ENCODE measurements around the gene SFT2D1. TPM values are rescaled to one million over a fixed set of nuclear protein-coding genes. Genes with fewer than 3 reads are reported as not detected.

Gene SFT2D1
- total RNA-seq, 1 donor from 2014 or later: 23.3 TPM

DNA sequence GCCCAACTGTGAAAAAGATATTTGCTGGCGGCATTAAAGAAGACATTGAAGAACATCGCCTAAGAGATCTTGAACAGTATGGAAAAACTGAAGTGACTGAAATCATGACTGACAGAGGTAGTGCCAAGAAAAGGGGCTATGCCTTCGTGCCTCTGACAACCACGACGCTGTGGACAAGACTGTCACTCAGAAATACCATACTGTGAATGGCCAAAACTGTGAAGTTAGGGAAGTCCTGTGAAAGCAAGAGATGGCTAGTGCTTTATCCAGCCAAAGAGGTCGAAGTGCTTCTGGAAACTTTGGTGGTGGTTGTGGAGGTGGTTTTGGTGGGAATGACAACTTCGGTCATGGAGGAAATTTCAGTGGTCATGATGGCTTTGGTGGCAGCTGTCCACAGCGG lies 7.5 kb downstream of the SFT2D1 start:
- Histone ChIP-seq H3K9me3 (no peaks in the 10 kb centered on the region), H3K27me3 (no peaks in the 10 kb centered on the region), H3K27ac (no peak overlapping the region), H3K36me3 (peaks cover 0 to 6% of the 10 kb centered on the region in 2 donors), H3K4me1 (peaks cover 34% of the 10 kb centered on the region), H3K4me3 (no peak overlapping the region)
- DNase-seq (ENCODE audit: extremely low spot score in 2 of 2): no peak
- intact Hi-C loops (cut with DNase I): loop anchor here (10.0 kb wide), 1 partner anchor 50 kb away; the partner anchor contains the start of gene MPC1
- TF ChIP-seq POLR2AphosphoS5 (IDR thresholded peaks at IDR 0.05; ENCODE audit: insufficient read depth in 1 of 2, low read depth in 1 of 2) (no peak), POLR2A (IDR thresholded peaks at IDR 0.05) (no peak)
- TF ChIP-seq, protein P1, sequence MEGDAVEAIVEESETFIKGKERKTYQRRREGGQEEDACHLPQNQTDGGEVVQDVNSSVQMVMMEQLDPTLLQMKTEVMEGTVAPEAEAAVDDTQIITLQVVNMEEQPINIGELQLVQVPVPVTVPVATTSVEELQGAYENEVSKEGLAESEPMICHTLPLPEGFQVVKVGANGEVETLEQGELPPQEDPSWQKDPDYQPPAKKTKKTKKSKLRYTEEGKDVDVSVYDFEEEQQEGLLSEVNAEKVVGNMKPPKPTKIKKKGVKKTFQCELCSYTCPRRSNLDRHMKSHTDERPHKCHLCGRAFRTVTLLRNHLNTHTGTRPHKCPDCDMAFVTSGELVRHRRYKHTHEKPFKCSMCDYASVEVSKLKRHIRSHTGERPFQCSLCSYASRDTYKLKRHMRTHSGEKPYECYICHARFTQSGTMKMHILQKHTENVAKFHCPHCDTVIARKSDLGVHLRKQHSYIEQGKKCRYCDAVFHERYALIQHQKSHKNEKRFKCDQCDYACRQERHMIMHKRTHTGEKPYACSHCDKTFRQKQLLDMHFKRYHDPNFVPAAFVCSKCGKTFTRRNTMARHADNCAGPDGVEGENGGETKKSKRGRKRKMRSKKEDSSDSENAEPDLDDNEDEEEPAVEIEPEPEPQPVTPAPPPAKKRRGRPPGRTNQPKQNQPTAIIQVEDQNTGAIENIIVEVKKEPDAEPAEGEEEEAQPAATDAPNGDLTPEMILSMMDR (IDR thresholded peaks at IDR 0.05): no peak

DNA sequence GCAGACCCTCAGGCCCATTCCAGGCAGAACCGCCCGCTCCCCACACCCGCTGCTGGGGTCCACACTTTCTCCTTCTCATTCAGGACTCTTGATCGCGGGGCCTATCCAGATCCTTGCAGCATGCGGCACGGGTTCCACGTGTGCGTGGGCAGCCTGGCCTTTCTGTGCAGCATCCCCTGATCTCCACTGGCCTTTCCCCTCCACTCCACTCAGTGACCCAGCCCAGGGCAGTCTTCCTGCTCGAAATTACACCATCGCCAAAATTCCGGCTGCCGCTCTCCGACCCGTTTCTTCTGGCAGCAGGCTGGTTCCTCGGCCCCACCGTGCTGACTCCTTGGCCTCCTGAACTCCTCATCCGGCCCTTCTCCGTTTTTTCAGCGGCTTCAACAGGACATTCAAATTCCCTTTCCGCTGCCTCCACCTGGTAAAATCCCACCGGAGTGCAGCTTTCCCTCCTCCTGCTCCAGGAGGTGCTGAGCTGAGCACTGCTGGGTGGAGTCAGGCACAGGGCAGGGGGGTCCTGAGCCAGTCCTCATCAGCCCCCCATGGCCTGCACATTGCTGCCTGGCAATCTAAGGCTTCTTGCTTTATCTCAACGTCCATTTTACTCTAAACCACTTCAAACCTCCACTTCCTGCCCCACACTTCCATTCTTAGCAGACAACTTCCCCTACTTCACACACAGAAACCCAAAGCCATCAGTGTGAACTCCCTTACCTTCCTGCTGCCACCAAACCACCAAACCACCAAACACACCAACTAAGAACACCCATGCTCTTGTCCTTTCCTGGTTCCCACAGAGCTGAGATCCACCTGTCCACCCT lies 9.0 kb downstream of the SFT2D1 start:
- Histone ChIP-seq H3K36me3 (peaks cover 0 to 8% of the 10 kb centered on the region in 2 donors), H3K4me3 (no peak overlapping the region), H3K27ac (no peak overlapping the region), H3K4me1 (peaks cover 21% of the 10 kb centered on the region), H3K27me3 (no peaks in the 10 kb centered on the region), H3K9me3 (no peaks in the 10 kb centered on the region)
- intact Hi-C loops (cut with DNase I): loop anchor here (10.0 kb wide), 1 partner anchor 51 kb away; the partner anchor contains the start of gene MPC1
- TF ChIP-seq, protein P1 (IDR thresholded peaks at IDR 0.05): no peak
- TF ChIP-seq POLR2A (IDR thresholded peaks at IDR 0.05) (no peak), POLR2AphosphoS5 (IDR thresholded peaks at IDR 0.05; ENCODE audit: insufficient read depth in 1 of 2, low read depth in 1 of 2) (no peak)
- DNase-seq (ENCODE audit: extremely low spot score in 2 of 2): no peak

DNA sequence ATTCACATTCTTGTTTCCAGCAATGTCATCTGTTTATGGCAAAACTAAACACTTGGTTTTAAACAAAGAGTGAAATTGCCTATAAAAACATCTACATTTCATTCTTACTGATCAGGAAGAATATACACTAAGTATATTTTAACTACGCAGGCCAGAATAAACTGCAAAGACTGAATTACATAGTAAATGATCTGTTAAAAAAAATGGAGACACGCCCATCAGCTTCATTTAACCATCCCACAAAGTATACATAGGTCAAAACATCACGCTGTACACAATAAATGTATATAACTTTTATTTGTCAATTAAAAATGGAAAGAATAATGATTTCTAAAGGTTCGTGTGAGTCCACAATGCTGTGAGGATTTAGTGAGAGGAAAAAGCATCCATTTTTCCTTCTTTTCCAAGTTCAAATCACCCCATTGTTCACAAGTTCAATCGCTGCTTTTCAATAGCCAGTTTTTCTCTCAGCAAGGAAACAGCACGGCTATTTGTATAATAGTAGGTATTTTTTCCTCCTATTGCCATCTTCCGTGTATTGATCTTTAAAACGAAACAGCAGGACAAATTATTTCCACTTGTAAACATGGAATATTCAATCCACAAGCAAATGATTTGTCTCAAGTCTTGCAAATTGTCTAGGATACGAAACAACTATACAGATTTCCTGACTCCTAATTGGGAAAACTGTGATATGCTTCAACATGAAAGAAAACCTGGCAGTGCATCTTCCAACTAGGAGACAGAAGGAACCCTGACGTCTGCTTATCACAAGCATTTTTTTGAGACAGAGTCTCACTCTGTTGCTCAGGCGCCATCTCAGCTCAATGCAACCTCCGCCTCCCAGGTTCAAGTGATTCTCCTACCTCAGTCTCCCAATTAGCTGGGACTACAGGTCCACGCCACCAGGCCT lies 10.6 kb downstream of the SFT2D1 start:
- no peak for DNase-seq (ENCODE audit: extremely low spot score in 2 of 2)
- Histone ChIP-seq H3K36me3 (peaks cover 0 to 16% of the 10 kb centered on the region in 2 donors), H3K27ac (no peak overlapping the region), H3K4me3 (no peak overlapping the region), H3K4me1 (peaks cover 13% of the 10 kb centered on the region), H3K27me3 (no peaks in the 10 kb centered on the region), H3K9me3 (no peaks in the 10 kb centered on the region)
- intact Hi-C loops (cut with DNase I): loop anchor here (10.0 kb wide), 1 partner anchor 53 kb away; the partner anchor contains the start of gene MPC1
- TF ChIP-seq POLR2A (IDR thresholded peaks at IDR 0.05): no peak
- TF ChIP-seq, protein P1 (IDR thresholded peaks at IDR 0.05): no peak
- no peak for TF ChIP-seq POLR2AphosphoS5 (IDR thresholded peaks at IDR 0.05; ENCODE audit: insufficient read depth in 1 of 2, low read depth in 1 of 2)

DNA sequence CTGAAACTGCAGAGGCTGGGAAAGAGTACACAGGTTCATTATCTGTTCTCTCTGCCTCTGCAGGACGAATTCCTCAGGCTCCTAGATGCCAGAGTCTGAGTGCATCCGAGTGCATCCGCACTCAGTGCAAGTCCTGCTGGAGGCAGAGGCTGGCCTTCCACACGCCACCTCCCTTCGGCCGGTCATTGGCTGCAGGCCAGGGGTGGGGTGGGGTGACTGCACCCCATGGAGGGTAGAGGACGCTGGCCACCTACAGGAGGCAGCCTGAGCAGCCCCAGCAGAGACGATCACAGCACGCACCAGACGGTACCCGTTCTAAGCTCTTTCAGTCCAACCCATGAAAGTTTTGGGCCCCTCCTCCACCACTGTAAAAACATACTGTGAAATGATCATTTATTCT lies 11.7 kb downstream of the SFT2D1 start:
- TF ChIP-seq POLR2AphosphoS5 (IDR thresholded peaks at IDR 0.05; ENCODE audit: insufficient read depth in 1 of 2, low read depth in 1 of 2) (no peak), POLR2A (IDR thresholded peaks at IDR 0.05) (no peak)
- TF ChIP-seq, protein P1 (IDR thresholded peaks at IDR 0.05): no peak
- Histone ChIP-seq H3K4me3 (no peak overlapping the region), H3K36me3 (peaks cover 0 to 20% of the 10 kb centered on the region in 2 donors), H3K27me3 (no peaks in the 10 kb centered on the region), H3K4me1 (peaks cover 11% of the 10 kb centered on the region), H3K9me3 (no peaks in the 10 kb centered on the region), H3K27ac (no peak overlapping the region)
- intact Hi-C loops (cut with DNase I): loop anchor here (10.0 kb wide), 1 partner anchor 54 kb away; the partner anchor contains the start of gene MPC1
- DNase-seq (ENCODE audit: extremely low spot score in 2 of 2): no peak
